Pancreas (tissue), 10 donors: ENCODE measurements around the gene HMGCS2. TPM values are rescaled to one million over a fixed set of nuclear protein-coding genes. Genes with fewer than 3 reads are reported as not detected.

Experiments used
- ATAC-seq, 4 donors: fragments of 200-7000 bp; cut with Tn5 transposase; one replicate each; pipeline versions ENCODE4 v1.8.0 to v1.9.1; 2020; ENCODE audit warnings: mild to moderate bottlenecking in 4 of 4, moderate library complexity in 4 of 4
- DNase-seq, 6 donors: peaks; one replicate each; pipeline ENCODE4 v3.0.0-alpha.2; 2020
- FAIRE-seq: peaks from 2 replicates; lab custom pipeline; 2012; peaks lifted over from hg19 to GRCh38; lab: Jason Lieb, UNC
- H3K27ac ChIP-seq, 4 donors: fragments of 200-600 bp; sonication (generic); 1 replicate in 3 of 4; 2 replicates in 1 of 4; pipeline versions ENCODE4 v1.5.0 to v1.8.0; 2020
- H3K27me3 ChIP-seq, 4 donors: fragments of 200-600 bp; one replicate each; pipeline ENCODE4 v1.8.0; 2021
- H3K36me3 ChIP-seq, 3 donors: fragments of 200-600 bp; sonication (generic) in 1 of 3; one replicate each; pipeline versions ENCODE4 v1.5.0 to v1.8.0; 2020 to 2021
- H3K4me1 ChIP-seq, 3 donors: fragments of 200-600 bp; one replicate each; pipeline ENCODE4 v1.8.0; 2021
- H3K4me3 ChIP-seq, 4 donors: fragments of 200-600 bp; sonication (generic) in 2 of 4; one replicate each; pipeline versions ENCODE4 v1.5.0 to v1.8.0; 2020 to 2021
- H3K9me3 ChIP-seq, 4 donors: fragments of 200-600 bp; one replicate each; pipeline ENCODE4 v1.8.0; 2021
- CTCF ChIP-seq, 4 donors: fragments of 200-600 bp; sonication (generic) in 3 of 4; IDR thresholded peaks; one replicate each; pipeline versions ENCODE4 v1.5.0 to v1.8.0; 2021; ENCODE audit warnings: antibody characterized with exemption in 4 of 4
- WGBS, 2 donors: extraction: QIAGEN DNeasy Blood & Tissue Kit; methylation state at CpG; one replicate each; pipeline ENCODE4 v1.1.7; 2013; 5-methylcytosine and 5-hydroxymethylcytosine counted together
- intact Hi-C, 3 donors: fragments of 100-400 bp; cut with DNase I; formaldehyde crosslinking; loops; one replicate each; pipeline versions ENCODE4 v1.11.1 to v1.14.2; 2022
- polyA plus RNA-seq, 2 donors: library from polyadenylated mRNA; stranded (reverse); fragments of 200-250 nt; gene quantifications; one replicate each; pipeline ENCODE4 v1.2.3, GENCODE V29; 2013
- total RNA-seq, 6 donors: library from RNA; stranded (reverse); fragmentation: NEBNext Ultra II Directional in 4 of 6; extraction: Animal tissue kit (Norgen Biotek cat#: 25700) in 4 of 6; gene quantifications; one replicate each; pipeline versions ENCODE4 v1.2.1 to v1.2.4, GENCODE V29; 2021 to 2023
- donor health status: healthy with polysubstance abuse.
- donor health status: DM: no; HTN: no; CAD: no; lungs with moderate emphysema.
- donor health status: DM: no; HTN: no; CAD: no.
- donor health status: control.
- donor health status: control.
- donor health status: Bipolar disorder and iron deficiency.
- donor health status: DM: yes; HTN: yes; CAD: no.
- donor health status: DM: no; HTN: no; CAD: no.
- donor health status: DM: no; HTN: no; CAD: no.
- donor health status: DM: yes; HTN: yes; CAD: no.

HMGCS2 gene
- total and polyA plus RNA-seq, 8 donors: 0.23 to 32.2 (median 0.66) TPM; not detected in 2

GRCh38 chr1:119752592-119752991 is 16.1 kb downstream of the HMGCS2 start:
- H3K9me3 ChIP-seq: no peaks in the 10 kb centered on the region
- no peaks in the 10 kb centered on the region for H3K27me3 ChIP-seq
- 65 to 69% methylated on average over 4 of the region's 4 CpGs for WGBS, 2 donors
- DNase-seq (no peak), ATAC-seq (no peak), FAIRE-seq (no peak)
- intact Hi-C loops: no loop called here
- no peak overlapping the region for H3K27ac ChIP-seq
- no peaks in the 10 kb centered on the region for H3K4me1 ChIP-seq
- no peak overlapping the region for H3K4me3 ChIP-seq
- TF ChIP-seq CTCF (IDR thresholded peaks at IDR 0.05): no peak
- no peaks in the 10 kb centered on the region for H3K36me3 ChIP-seq

GRCh38 chr1:119748040-119748439 is 20.7 kb downstream of the HMGCS2 start:
- no peak for FAIRE-seq

DNA sequence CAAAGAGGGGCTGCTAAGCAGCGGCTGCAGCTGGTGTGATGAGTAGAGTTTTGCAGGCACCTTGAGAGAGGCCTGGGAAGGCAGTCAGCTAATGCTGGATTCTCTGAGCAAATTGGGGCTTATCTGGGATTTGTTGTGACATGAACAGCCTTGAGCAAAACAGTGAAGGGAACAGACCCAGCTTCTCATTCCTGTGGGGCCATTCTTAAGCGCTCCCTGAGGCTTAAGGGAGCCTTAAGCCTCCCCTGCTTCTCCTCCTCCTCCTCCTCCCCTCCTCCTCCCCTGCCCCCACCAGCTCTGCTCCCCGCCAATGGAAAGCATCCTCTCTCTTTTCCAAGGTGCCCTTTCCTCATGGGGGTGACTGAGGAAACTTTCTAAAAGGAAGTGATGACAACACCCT is 21.3 kb downstream of the HMGCS2 start:
- no peak overlapping the region for H3K27ac ChIP-seq
- TF ChIP-seq CTCF (IDR thresholded peaks at IDR 0.05): no peak
- WGBS, 2 donors: 78 to 88% methylated on average over 3 of the region's 3 CpGs
- intact Hi-C loops: loop anchor here in 1 of 3 donors (10.0 kb wide), 1 partner anchor 127 kb away; no protein-coding TSS in a partner anchor
- DNase-seq (no peak), FAIRE-seq (no peak), ATAC-seq (no peak)
- peaks cover 0 to 5% (median 0%) of the 10 kb centered on the region in 3 donors for H3K36me3 ChIP-seq
- no peak overlapping the region for H3K4me3 ChIP-seq
- no peaks in the 10 kb centered on the region for H3K4me1 ChIP-seq
- H3K9me3 ChIP-seq: no peaks in the 10 kb centered on the region
- no peaks in the 10 kb centered on the region for H3K27me3 ChIP-seq

More at GRCh38 chr1:119748040-119748439, 20.7 kb downstream of the HMGCS2 start:
- ATAC-seq: no peak
- Histone ChIP-seq H3K27ac (no peak overlapping the region), H3K4me1 (no peaks in the 10 kb centered on the region), H3K36me3 (no peaks in the 10 kb centered on the region), H3K9me3 (no peaks in the 10 kb centered on the region), H3K27me3 (no peaks in the 10 kb centered on the region), H3K4me3 (no peak overlapping the region)
- no peak for DNase-seq
- intact Hi-C loops: loop anchor here in 1 of 3 donors (10.0 kb wide), 1 partner anchor 127 kb away; no protein-coding TSS in a partner anchor
- no peak for TF ChIP-seq CTCF (IDR thresholded peaks at IDR 0.05)
- WGBS, 2 donors: 40 to 42% methylated on average over 4 of the region's 4 CpGs

- TF ChIP-seq CTCF (IDR thresholded peaks at IDR 0.05): no peak
- H3K36me3 ChIP-seq: peaks cover 0 to 16% (median 0%) of the 10 kb centered on the region in 3 donors
- H3K4me3 ChIP-seq: no peak overlapping the region
- no peaks in the 10 kb centered on the region for H3K27me3 ChIP-seq
- FAIRE-seq: no peak
- intact Hi-C loops: loop anchor here in 1 of 3 donors (10.0 kb wide), 1 partner anchor 130 kb away; no protein-coding TSS in a partner anchor
- no peak for ATAC-seq
- no peaks in the 10 kb centered on the region for H3K9me3 ChIP-seq
- no peak for DNase-seq
- no peaks in the 10 kb centered on the region for H3K4me1 ChIP-seq
- WGBS, 2 donors: 83% methylated on average over 1 of the region's 1 CpG
- H3K27ac ChIP-seq: no peak overlapping the region
Observed at GRCh38 chr1:119745034-119745433, 23.7 kb downstream of the HMGCS2 start.

GRCh38 chr1:119744598-119744942 is 24.1 kb downstream of the HMGCS2 start:
- intact Hi-C loops: loop anchor here in 1 of 3 donors (10.0 kb wide), 1 partner anchor 130 kb away; no protein-coding TSS in a partner anchor

More at GRCh38 chr1:119744598-119744942, 24.1 kb downstream of the HMGCS2 start:
- Histone ChIP-seq H3K27me3 (no peaks in the 10 kb centered on the region), H3K4me3 (no peak overlapping the region), H3K36me3 (peaks cover 0 to 16% (median 0%) of the 10 kb centered on the region in 3 donors), H3K4me1 (no peaks in the 10 kb centered on the region), H3K27ac (no peak overlapping the region), H3K9me3 (no peaks in the 10 kb centered on the region)
- TF ChIP-seq CTCF (IDR thresholded peaks at IDR 0.05): no peak
- FAIRE-seq: no peak
- no peak for DNase-seq
- ATAC-seq: no peak
- WGBS, 2 donors: 69 to 80% methylated on average over 1 of the region's 1 CpG
